T-helper 9 cell (primary cell): ENCODE data around the gene RNASET2.

Experiments used
- DNase-seq: peaks from one replicate; pipeline ENCODE4 v3.0.0-alpha.2; 2020
- total RNA-seq, 2 donors: gene quantifications; one replicate each; lab custom pipeline; 2026; lab: John Stamatoyannopoulos, UW

RNASET2 gene
- 108 to 202 reads per million in 2 donors for total RNA-seq

DNA sequence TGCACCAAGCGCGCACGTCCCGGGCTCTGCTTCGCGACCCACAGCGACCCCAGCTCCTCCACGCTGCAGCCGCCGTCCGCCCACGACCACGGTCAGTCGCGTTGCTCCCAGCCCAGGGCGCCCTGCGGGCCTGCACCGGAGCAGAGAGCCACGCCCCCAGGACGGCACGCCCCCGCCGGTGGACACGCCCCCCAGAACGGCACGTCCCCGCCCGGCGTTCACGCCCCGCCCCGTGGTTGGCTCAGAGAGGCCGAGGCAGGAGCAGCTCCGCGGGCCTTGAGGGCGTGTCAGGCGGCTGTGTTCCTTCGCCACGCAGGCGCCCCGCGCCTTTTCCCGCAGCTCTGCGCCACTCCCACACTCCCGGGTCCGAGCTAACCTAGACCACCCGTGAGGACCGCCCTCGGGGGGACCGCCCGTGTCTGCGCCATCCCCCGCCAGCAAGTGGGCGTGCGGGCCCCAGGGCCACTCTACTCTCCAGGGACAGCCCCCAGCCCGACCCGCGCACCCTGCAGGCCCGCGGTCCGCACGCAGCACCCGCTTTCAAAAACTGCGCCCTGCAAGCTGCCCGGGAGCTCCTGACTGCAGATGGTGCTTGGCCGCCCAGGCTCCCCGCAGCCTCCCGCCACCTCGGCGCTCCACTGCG, at the start of gene RNASET2:
Gene RNASET2 (minus strand): TSS at position 107 of the 643 bp plus-strand sequence. CDS start 368 bp downstream, outside the sequence.
- peak; percentile 100 for DNase-seq

DNA sequence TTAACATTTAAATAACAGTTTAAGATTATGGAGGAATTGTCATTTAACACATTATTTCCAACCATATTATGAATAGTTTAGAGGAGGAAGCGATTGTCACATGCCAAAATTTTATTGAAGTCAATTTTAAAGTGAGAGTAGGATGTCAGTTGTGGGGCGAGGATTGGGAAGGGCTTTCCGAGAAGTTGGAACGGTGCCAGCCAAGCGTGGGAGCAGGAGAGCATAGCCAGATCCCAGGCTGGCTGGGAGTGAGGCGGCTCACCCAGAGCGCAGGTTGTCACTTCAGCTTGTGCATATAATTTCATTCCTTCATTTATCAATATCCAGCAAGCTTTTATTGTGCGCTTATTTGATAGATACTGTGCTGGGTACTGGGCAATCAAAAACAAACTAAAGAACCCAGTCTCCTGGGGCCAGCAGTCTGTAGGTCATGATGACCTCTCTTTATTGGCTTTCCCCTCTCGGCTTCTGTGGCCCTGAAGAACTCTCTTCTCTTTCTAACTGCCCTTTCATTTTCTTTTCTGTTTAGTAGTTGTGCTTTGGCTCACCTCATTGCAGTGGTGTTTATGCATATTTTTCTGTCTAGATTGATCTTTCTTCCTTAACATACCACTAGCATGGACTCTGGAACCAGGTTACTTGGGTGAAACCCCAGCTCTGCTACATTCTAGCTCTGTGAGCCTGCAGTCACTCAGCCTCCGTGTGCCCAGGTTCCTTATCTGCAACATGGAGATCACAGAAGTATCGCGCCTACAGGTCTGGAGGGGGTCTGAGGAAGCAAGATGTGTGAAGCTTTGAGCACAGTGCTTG, 49.2 kb upstream of the RNASET2 start:
- no peak for DNase-seq

DNA sequence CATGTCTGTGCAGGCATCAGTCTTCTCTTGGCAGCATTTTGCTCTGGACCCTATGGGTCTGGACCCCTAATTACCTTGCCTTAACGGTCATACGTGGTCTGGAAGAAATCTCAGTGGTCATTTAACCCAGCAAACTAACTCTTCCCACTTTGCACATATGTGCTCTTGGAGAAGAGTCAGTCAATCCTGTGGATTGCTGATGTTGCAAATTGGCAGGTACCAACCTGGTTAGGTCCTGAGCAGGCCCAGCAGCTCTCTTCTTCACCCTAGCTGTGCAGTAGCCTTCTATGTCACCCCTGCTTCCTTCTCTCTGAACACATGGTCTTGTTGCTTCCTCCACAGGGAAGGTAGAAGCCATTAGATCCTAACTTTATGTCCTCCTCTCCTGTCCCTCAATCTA, 44.4 kb upstream of the RNASET2 start:
- DNase-seq, result no peak

DNA sequence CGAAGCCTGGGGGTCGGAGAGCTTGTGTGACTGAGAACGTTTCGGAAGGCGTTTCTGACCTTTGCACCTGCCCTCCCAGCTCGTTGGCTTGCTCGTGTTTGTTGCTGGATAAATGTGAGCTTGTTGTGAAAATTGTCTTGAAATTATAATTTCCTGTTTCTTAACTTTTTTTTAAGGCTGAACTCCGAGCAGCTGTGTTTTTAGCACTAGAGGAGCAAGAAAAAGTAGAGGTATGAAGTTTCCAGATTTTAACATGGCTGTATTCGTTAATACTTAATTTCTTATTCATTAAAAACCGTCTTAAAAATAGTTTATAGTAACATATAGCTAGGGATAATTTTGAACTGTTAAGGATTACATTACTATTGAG, 43.5 kb upstream of the RNASET2 start:
- no peak for DNase-seq

- DNase-seq, result peak; percentile 78
Observed at GRCh38 chr6:166999145-166999883, 43.0 kb upstream of the RNASET2 start, which contains the start of gene CEP43. CEP43 (plus strand) TSS chr6:166999397; CDS start chr6:166999413, 16 bp downstream.

DNA sequence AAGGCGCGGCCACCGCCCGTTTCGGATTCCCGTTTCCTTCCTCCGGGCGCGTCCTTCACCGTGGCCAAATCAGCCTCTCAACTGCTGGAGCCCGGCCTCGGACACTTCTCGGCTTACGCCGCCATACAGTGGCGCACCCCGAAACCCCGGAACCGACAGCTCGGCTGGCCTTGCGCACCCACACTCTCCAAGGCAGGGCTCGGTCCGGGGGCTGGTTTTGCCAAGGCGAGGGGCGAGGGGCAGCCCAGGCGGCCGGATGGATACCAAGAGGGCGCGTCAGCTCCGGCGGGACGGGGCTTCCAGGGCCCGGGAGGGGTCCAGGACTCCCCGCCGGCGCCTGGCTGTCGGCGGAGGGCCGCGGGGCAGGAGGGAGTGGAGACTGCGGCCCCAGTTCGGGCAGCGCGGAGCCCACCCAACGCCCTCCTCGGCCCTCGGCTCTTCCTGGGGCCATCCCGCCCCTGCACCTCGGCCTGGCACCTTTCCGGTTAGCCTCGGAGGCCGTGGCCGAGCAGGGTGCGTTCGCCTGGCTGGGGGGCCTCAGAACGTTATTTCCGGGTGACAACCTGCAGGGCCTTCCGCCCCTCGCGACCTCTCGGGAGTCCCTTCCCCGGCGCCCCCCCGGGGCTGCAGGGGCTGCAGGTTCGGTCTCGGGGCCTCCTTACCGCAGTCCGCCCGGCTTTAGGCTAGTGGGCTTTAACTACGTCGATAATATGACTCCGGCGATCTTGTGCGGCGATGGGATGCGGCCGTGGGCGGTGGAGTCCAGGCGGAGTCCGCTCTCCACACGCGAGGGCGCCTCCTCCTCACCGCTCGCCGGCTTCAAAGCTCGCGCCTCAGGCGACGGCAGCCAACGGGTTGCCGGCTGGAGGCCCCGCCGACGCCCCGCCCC, 42.1 kb upstream of the RNASET2 start:
- DNase-seq, result peak; percentile 14

GRCh38 chr6:166997768-166998255, 41.5 kb upstream of the RNASET2 start:
- peak; percentile 19 for DNase-seq

GRCh38 chr6:166997348-166997747, 41.0 kb upstream of the RNASET2 start:
- DNase-seq, result no peak

GRCh38 chr6:166996406-166996805, 40.1 kb upstream of the RNASET2 start:
- DNase-seq, result no peak

GRCh38 chr6:166989427-166990032, 33.2 kb upstream of the RNASET2 start:
- DNase-seq, result peak; percentile 28

DNA sequence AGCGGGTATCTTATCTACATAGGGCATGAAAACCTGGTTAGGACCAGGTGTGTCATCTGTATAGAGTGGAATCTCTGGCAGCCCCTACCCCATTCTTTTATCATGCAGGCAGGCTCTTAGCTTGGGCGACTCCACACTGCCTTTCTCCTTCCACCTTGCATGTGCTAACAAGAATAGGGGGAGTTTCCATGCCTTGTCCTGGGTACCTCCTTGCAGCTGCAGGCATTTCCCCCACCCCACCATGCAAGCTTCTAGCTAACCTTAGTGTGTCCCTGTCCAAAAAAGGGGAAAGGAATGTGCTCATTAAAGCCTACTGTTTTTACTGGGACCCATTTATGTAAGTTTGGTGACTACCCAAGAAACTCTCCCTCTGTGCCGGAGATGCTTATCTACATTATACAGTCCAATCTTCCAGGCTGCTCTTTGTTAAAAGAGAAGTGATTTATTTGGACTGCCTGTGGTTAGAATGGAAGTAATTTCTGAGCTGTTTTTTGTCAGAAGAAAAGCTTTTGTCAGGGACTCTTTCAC, 32.4 kb upstream of the RNASET2 start:
- DNase-seq, result no peak

GRCh38 chr6:166987930-166988329, 31.6 kb upstream of the RNASET2 start:
- DNase-seq, result no peak

DNA sequence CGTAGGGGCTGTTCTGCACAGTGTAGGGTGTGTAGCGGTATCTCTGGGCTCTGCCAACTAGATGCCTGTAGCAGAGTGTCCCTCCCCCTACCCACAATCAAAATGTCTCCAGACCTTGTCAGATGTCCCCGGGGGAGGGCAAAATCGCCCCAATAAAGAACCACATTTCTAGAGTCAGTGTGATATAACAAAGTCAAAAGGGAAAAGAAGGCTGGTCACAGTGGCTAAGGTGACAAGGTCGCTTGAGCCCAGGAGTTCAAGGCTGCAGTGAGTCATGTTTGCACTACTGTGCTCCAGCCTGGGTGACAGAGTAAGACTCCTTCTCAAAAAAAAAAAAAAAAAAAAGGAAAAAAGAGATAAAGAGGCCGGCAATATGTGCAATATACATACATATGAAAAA, 31.1 kb upstream of the RNASET2 start:
- DNase-seq, result no peak

DNA sequence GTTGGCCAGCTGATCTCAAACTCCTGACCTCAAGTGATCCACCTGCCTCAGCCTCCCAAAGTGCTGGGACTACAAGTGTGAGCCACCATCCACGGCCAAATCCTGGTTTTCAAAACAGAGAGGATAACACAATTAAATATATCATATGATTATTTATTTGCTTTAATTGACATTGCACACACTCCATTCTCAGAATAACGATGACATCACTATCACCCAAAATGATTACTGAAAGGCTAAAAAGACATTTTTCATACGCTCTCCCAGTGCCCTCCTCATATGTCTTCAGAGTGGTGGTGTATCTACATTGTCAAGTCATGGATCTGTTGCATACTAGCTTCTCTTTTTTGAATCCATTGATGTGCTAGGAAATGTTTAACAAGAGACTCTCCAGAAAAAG, 24.4 kb upstream of the RNASET2 start:
- no peak for DNase-seq

GRCh38 chr6:166977621-166978525, 21.5 kb upstream of the RNASET2 start:
- no peak for DNase-seq

DNA sequence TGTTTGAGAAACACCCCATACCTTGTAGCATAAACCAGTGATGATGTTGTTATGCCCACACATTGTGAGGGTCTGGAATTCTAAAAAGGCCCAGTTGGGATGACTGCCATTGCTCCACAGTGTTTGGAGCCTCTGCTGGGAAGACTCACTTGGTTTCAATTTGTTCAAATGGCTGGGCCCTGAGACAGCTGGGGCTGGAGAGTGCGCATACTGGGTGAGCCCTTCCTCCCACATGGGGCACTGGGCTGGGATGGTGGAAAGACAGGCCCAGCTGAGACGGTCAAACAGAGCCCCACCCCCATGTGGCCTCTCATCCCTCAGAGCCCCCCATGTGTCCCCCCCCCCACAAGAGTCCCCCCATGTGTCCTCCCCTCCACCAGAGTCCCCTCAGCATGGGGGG, 20.3 kb upstream of the RNASET2 start:
- no peak for DNase-seq

GRCh38 chr6:166972101-166972500, 15.8 kb upstream of the RNASET2 start:
- DNase-seq, result no peak

- no peak for DNase-seq
Observed at GRCh38 chr6:166971271-166971670, 14.9 kb upstream of the RNASET2 start.

- DNase-seq, result no peak
Observed at GRCh38 chr6:166970776-166971175, 14.4 kb upstream of the RNASET2 start.

- no peak for DNase-seq
Observed at GRCh38 chr6:166970091-166970490, 13.7 kb upstream of the RNASET2 start.
